BLaER1 treated with 17β-estradiol and CSF1 and Interleukin-3, amounts not matched to agents 10 nM and 100 nM (cell line): ENCODE data around the gene FAM131C.
"Not testable (repeated sequence)": the region's sequence is repeated elsewhere in the genome, so short reads cannot be mapped to it uniquely, and the experiment has no call there.

Source experiments
- H3K27ac ChIP-seq, 11 experiments: shearing (Covaris generic); formaldehyde crosslinking; 2 replicates each; pipeline ENCODE4 v1.8.1; 2022
- H3K27me3 ChIP-seq, 11 experiments: shearing (Covaris generic); formaldehyde crosslinking; 2 replicates each; pipeline ENCODE4 v1.8.1; 2022
- H3K36me3 ChIP-seq, 11 experiments: shearing (Covaris generic); formaldehyde crosslinking; 2 replicates each; pipeline ENCODE4 v1.8.1; 2022
- H3K4me1 ChIP-seq, 10 experiments: shearing (Covaris generic); formaldehyde crosslinking; 2 replicates each; pipeline ENCODE4 v1.8.1; 2022
- H3K4me2 ChIP-seq, 11 experiments: shearing (Covaris generic); formaldehyde crosslinking; 2 replicates each; pipeline ENCODE4 v1.8.1; 2022
- H3K4me3 ChIP-seq, 10 experiments: shearing (Covaris generic); formaldehyde crosslinking; 2 replicates each; pipeline ENCODE4 v1.8.1; 2022
- H3K9ac ChIP-seq, 11 experiments: shearing (Covaris generic); formaldehyde crosslinking; 2 replicates each; pipeline ENCODE4 v1.8.1; 2022
- H3K9me3 ChIP-seq, 11 experiments: shearing (Covaris generic); formaldehyde crosslinking; replicated peaks in 1 of 11; 2 replicates each; pipeline ENCODE4 v1.8.1; 2022
- H4K20me1 ChIP-seq, 11 experiments: shearing (Covaris generic); formaldehyde crosslinking; 2 replicates each; pipeline ENCODE4 v1.8.1; 2022
- Cebpa-rat ChIP-seq, 11 experiments: shearing (Covaris generic); IDR thresholded peaks; 2 replicates each; pipeline ENCODE4 v1.8.1; 2022

Gene FAM131C

GRCh38 chr1:16054598-16055540, 18.6 kb downstream of the FAM131C start:
- Histone ChIP-seq H3K4me2 (peak overlapping the region in 5 of 11 experiments; percentile 4 to 77 (median 36); a peak in 2 of 22 replicates), H3K9me3 (no peaks in the 10 kb centered on the region), H3K9ac (no peak overlapping the region), H3K27ac (no peak overlapping the region), H3K4me1 (peaks cover 6 to 25% (median 22%) of the 10 kb centered on the region in 10 experiments; a peak in 18 of 20 replicates), H3K36me3 (no peaks in the 10 kb centered on the region), H3K27me3 (no peaks in the 10 kb centered on the region), H3K4me3 (no peak overlapping the region), H4K20me1 (no peaks in the 10 kb centered on the region)
- TF ChIP-seq Cebpa-rat (IDR thresholded peaks at IDR 0.05): no peak

- Histone ChIP-seq H3K4me2 (peak overlapping the region in 8 of 11 experiments; percentile 4 to 33 (median 18); a peak in 7 of 22 replicates), H3K9me3 (no peaks in the 10 kb centered on the region), H3K27me3 (no peaks in the 10 kb centered on the region), H3K9ac (no peak overlapping the region), H3K27ac (no peak overlapping the region), H3K4me3 (no peak overlapping the region), H4K20me1 (no peaks in the 10 kb centered on the region), H3K4me1 (peaks cover 8 to 29% (median 25%) of the 10 kb centered on the region in 10 experiments; a peak in 18 of 20 replicates), H3K36me3 (no peaks in the 10 kb centered on the region)
- TF ChIP-seq Cebpa-rat (IDR thresholded peaks at IDR 0.05): no peak
These were observed 19.5 kb downstream of the FAM131C start for GRCh38 chr1:16053781-16054502.

- not testable (repeated sequence) for H3K27ac ChIP-seq, H3K4me2 ChIP-seq, H3K9me3 ChIP-seq, H3K36me3 ChIP-seq, H3K9ac ChIP-seq, H3K27me3 ChIP-seq, H3K4me3 ChIP-seq, H4K20me1 ChIP-seq
- peaks cover 9 to 34% (median 29%) of the 10 kb centered on the region in 10 experiments; a peak in 18 of 20 replicates for H3K4me1 ChIP-seq
These were observed 21.5 kb downstream of the FAM131C start for GRCh38 chr1:16051949-16052348.

GRCh38 chr1:16051039-16051438, 22.4 kb downstream of the FAM131C start:
- Histone ChIP-seq H3K4me2 (no peak overlapping the region), H3K4me1 (peaks cover 8 to 33% (median 28%) of the 10 kb centered on the region in 10 experiments; a peak in 18 of 20 replicates), H3K4me3 (no peak overlapping the region), H3K9me3 (no peaks in the 10 kb centered on the region), H3K36me3 (no peaks in the 10 kb centered on the region), H4K20me1 (no peaks in the 10 kb centered on the region; a peak in 1 of 22 replicates), H3K27ac (no peak overlapping the region), H3K9ac (no peak overlapping the region), H3K27me3 (no peaks in the 10 kb centered on the region)
- TF ChIP-seq Cebpa-rat (IDR thresholded peaks at IDR 0.05): no peak

GRCh38 chr1:16050328-16050727, 23.1 kb downstream of the FAM131C start:
- Histone ChIP-seq H3K36me3 (no peaks in the 10 kb centered on the region), H3K4me1 (peaks cover under 1 to 26% (median 21%) of the 10 kb centered on the region in 10 experiments; a peak in 17 of 20 replicates), H3K4me3 (no peak overlapping the region), H3K27me3 (no peaks in the 10 kb centered on the region), H3K4me2 (no peak overlapping the region), H3K27ac (no peak overlapping the region), H4K20me1 (no peaks in the 10 kb centered on the region; a peak in 1 of 22 replicates), H3K9ac (no peak overlapping the region), H3K9me3 (no peaks in the 10 kb centered on the region)
- TF ChIP-seq Cebpa-rat (IDR thresholded peaks at IDR 0.05): no peak

- Histone ChIP-seq H3K9me3 (no peaks in the 10 kb centered on the region), H3K4me1 (peaks cover 0 to 11% (median 7%) of the 10 kb centered on the region in 10 experiments; a peak in 15 of 20 replicates), H3K9ac (peak overlapping the region in 10 of 11 experiments; percentile 13 to 68 (median 58); a peak in 15 of 22 replicates), H3K27ac (peak overlapping the region in 4 of 11 experiments; percentile 41 to 49 (median 45); a peak in 6 of 22 replicates), H3K36me3 (no peaks in the 10 kb centered on the region), H3K4me3 (peak overlapping the region in 9 of 10 experiments; percentile 23 to 52 (median 40); a peak in 9 of 20 replicates), H4K20me1 (no peaks in the 10 kb centered on the region; a peak in 1 of 22 replicates), H3K4me2 (peak overlapping the region; percentile 60 to 82 (median 74)), H3K27me3 (no peaks in the 10 kb centered on the region)
- TF ChIP-seq Cebpa-rat (IDR thresholded peaks at IDR 0.05): no peak
These were observed 24.8 kb downstream of the FAM131C start for GRCh38 chr1:16048573-16049189.

GRCh38 chr1:16047791-16048475, 25.5 kb downstream of the FAM131C start:
- no peaks in the 10 kb centered on the region; a peak in 1 of 22 replicates for H4K20me1 ChIP-seq
- no peaks in the 10 kb centered on the region for H3K27me3 ChIP-seq
- no peak overlapping the region for H3K27ac ChIP-seq
- H3K4me3 ChIP-seq: no peak overlapping the region
- peak overlapping the region in 8 of 11 experiments; percentile 8 to 79 (median 72); a peak in 10 of 22 replicates for H3K4me2 ChIP-seq
- no peaks in the 10 kb centered on the region for H3K9me3 ChIP-seq
- no peak for TF ChIP-seq Cebpa-rat (IDR thresholded peaks at IDR 0.05)
- H3K36me3 ChIP-seq: no peaks in the 10 kb centered on the region
- H3K4me1 ChIP-seq: peaks cover 0 to 11% (median 7%) of the 10 kb centered on the region in 10 experiments; a peak in 15 of 20 replicates
- H3K9ac ChIP-seq: no peak overlapping the region

- no peaks in the 10 kb centered on the region for H3K27me3 ChIP-seq
- no peaks in the 10 kb centered on the region for H3K36me3 ChIP-seq
- H3K4me1 ChIP-seq: peaks cover 0 to 11% (median 7%) of the 10 kb centered on the region in 10 experiments; a peak in 15 of 20 replicates
- H3K27ac ChIP-seq: no peak overlapping the region
- no peak for TF ChIP-seq Cebpa-rat (IDR thresholded peaks at IDR 0.05)
- no peaks in the 10 kb centered on the region for H3K9me3 ChIP-seq
- H3K4me3 ChIP-seq: no peak overlapping the region
- H4K20me1 ChIP-seq: no peaks in the 10 kb centered on the region; a peak in 1 of 22 replicates
- H3K4me2 ChIP-seq: no peak overlapping the region
- H3K9ac ChIP-seq: no peak overlapping the region
These were observed 26.6 kb downstream of the FAM131C start for GRCh38 chr1:16046842-16047241.
